Sigmoid colon (tissue), 7 donors: ENCODE measurements around the gene S100A6. TPM values are rescaled to one million over a fixed set of nuclear protein-coding genes. Genes with fewer than 3 reads are reported as not detected.

Source experiments
- DNase-seq: peaks from one replicate; pipeline ENCODE4 v3.0.0-alpha.2; 2019
- H3K27ac ChIP-seq, 4 donors: fragments of 200-600 bp; sonication (generic); one replicate each; pipeline ENCODE4 v1.5.1; 2016 to 2019; ENCODE audit warnings: mild to moderate bottlenecking in 1 of 4
- H3K27me3 ChIP-seq, 3 donors: fragments of 200-600 bp; sonication (generic); one replicate each; pipeline ENCODE4 v1.5.1; 2019; ENCODE audit warnings: mild to moderate bottlenecking in 1 of 3
- H3K36me3 ChIP-seq, 4 donors: fragments of 200-600 bp; sonication (generic); one replicate each; pipeline ENCODE4 v1.5.1; 2016 to 2019
- H3K4me1 ChIP-seq, 4 donors: fragments of 200-600 bp; sonication (generic); one replicate each; pipeline ENCODE4 v1.5.1; 2017 to 2019
- H3K4me3 ChIP-seq, 4 donors: fragments of 200-600 bp; sonication (generic); one replicate each; pipeline ENCODE4 v1.5.1; 2017 to 2019; ENCODE audit warnings: mild to moderate bottlenecking in 2 of 4, moderate library complexity in 1 of 4
- H3K9me3 ChIP-seq, 4 donors: fragments of 200-600 bp in 3 of 4; sonication (generic) in 3 of 4; one replicate each; pipeline versions ENCODE4 v1.5.1 to v1.6.1; 2013 to 2019
- EP300 ChIP-seq, 4 donors: sonication (generic); formaldehyde crosslinking; IDR thresholded peaks; one replicate each; pipeline ENCODE4 v1.6.1; 2017; ENCODE audit warnings: antibody characterized with exemption in 4 of 4
- POLR2A ChIP-seq, 2 donors: fragments of 450-650 bp; IDR thresholded peaks; one replicate each; pipeline ENCODE4 v1.6.1; 2016; ENCODE audit warnings: antibody characterized with exemption in 2 of 2, mild to moderate bottlenecking in 2 of 2, moderate library complexity in 2 of 2
- POLR2AphosphoS5 ChIP-seq, 4 donors: sonication (generic); formaldehyde crosslinking; IDR thresholded peaks; one replicate each; pipeline ENCODE4 v1.6.1; 2017; ENCODE audit warnings: antibody characterized with exemption in 4 of 4
- WGBS, 2 donors: extraction: QIAGEN DNeasy Blood & Tissue Kit; methylation state at CpG; one replicate each; pipeline ENCODE4 v1.1.7; 2013; 5-methylcytosine and 5-hydroxymethylcytosine counted together
- intact Hi-C: fragments of 100-400 bp; cut with DNase I; formaldehyde crosslinking; loops from one replicate; pipeline ENCODE4 v1.15.1; 2023
- polyA plus RNA-seq, 3 donors: library from polyadenylated mRNA; stranded (reverse); fragments of 200-250 nt; gene quantifications; one replicate each; pipeline ENCODE4 v1.2.3, GENCODE V29; 2013
- total RNA-seq, 4 donors: library from RNA; depleted of rRNA; stranded (reverse); fragments of >200 nt; gene quantifications; one replicate each; pipeline ENCODE4 v1.1.0, GENCODE V29; 2016
- TF ChIP-seq, protein P1 (sequence below), 4 experiments: fragments of 450-650 bp in 3 of 4; fragments of 200-600 bp in 1 of 4; IDR thresholded peaks; one replicate each; pipeline ENCODE4 v1.5.1; 2016 to 2019; ENCODE audit warnings: antibody characterized with exemption in 4 of 4, mild to moderate bottlenecking in 3 of 4, moderate library complexity in 2 of 4
- donor health status: healthy with polysubstance abuse.
- donor health status: Bipolar disorder and iron deficiency.
- donor health status: healthy.

Gene S100A6
- total and polyA plus RNA-seq, 7 donors, result 445 to 7,223 (median 1,159) TPM

- Histone ChIP-seq H3K27me3 (no peaks in the 10 kb centered on the region), H3K4me3 (no peak overlapping the region), H3K9me3 (no peaks in the 10 kb centered on the region), H3K4me1 (peaks cover 0 to 39% (median 39%) of the 10 kb centered on the region in 4 donors), H3K36me3 (no peaks in the 10 kb centered on the region), H3K27ac (peak overlapping the region in 3 of 4 donors; percentile 3 to 99 (median 18))
- no peak for DNase-seq
- intact Hi-C loops, result no loop called here
- no peak for TF ChIP-seq EP300 (IDR thresholded peaks at IDR 0.05)
- TF ChIP-seq POLR2AphosphoS5 (IDR thresholded peaks at IDR 0.05), result no peak
- TF ChIP-seq, protein P1, sequence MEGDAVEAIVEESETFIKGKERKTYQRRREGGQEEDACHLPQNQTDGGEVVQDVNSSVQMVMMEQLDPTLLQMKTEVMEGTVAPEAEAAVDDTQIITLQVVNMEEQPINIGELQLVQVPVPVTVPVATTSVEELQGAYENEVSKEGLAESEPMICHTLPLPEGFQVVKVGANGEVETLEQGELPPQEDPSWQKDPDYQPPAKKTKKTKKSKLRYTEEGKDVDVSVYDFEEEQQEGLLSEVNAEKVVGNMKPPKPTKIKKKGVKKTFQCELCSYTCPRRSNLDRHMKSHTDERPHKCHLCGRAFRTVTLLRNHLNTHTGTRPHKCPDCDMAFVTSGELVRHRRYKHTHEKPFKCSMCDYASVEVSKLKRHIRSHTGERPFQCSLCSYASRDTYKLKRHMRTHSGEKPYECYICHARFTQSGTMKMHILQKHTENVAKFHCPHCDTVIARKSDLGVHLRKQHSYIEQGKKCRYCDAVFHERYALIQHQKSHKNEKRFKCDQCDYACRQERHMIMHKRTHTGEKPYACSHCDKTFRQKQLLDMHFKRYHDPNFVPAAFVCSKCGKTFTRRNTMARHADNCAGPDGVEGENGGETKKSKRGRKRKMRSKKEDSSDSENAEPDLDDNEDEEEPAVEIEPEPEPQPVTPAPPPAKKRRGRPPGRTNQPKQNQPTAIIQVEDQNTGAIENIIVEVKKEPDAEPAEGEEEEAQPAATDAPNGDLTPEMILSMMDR (IDR thresholded peaks at IDR 0.05), result no peak
- TF ChIP-seq POLR2A (IDR thresholded peaks at IDR 0.05), result no peak
- 23 to 71% methylated on average over 6 of the region's 6 CpGs for WGBS, 2 donors
Observed at GRCh38 chr1:153538315-153538821, 2.6 kb upstream of the S100A6 start.

- TF ChIP-seq, protein P1 (IDR thresholded peaks at IDR 0.05), result no peak
- TF ChIP-seq POLR2AphosphoS5 (IDR thresholded peaks at IDR 0.05) (no peak), POLR2A (IDR thresholded peaks at IDR 0.05) (no peak)
- H3K4me3 ChIP-seq, result no peak overlapping the region
- H3K9me3 ChIP-seq, result no peaks in the 10 kb centered on the region
- no peaks in the 10 kb centered on the region for H3K36me3 ChIP-seq
- peak; percentile 63 for DNase-seq
- peak overlapping the region; percentile 98 to 99 (median 99) for H3K27ac ChIP-seq
- H3K4me1 ChIP-seq, result peaks cover 0 to 41% (median 38%) of the 10 kb centered on the region in 4 donors
- intact Hi-C loops, result no loop called here
- 96 to 98% methylated on average over 6 of the region's 6 CpGs for WGBS, 2 donors
- no peaks in the 10 kb centered on the region for H3K27me3 ChIP-seq
Observed at GRCh38 chr1:153537376-153537730, 1.6 kb upstream of the S100A6 start.

DNA sequence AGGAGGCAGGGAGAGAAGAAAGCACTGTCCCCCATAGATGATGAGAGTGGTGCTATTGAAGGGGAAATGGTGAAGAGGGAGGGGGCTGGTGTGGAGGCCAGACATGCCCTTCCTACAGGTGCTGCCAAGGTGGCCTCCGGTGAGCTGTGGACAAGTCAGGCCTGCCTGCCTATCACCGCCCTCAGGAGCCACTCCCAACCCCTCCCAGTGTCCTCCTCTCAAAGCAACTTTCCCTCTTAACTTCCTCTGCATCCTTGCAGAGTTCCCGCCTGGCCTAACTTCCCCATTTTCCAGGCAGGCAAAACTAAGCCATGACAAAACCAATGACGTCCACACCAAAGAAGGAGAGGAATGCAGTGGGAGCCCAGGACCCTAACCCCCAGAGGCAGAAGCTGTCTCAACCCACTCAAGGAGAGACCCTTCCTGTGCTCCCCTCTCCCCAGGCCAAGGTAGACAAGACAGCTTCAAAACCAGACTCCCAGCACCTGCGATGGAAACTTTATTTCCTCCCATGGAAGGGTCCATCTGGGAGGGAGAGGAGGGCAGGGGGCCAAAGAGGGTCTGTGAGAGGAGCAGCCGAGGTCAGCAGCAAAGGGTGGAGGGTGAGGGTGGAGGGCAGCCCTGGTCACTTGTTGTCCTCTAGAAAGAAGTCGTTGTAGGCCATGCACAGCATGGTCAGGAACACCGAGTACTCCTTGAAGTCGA is 1.0 kb upstream of the S100A6 start:
- intact Hi-C loops, result no loop called here
- Histone ChIP-seq H3K4me1 (peaks cover 0 to 42% (median 38%) of the 10 kb centered on the region in 4 donors), H3K27me3 (no peaks in the 10 kb centered on the region), H3K36me3 (no peaks in the 10 kb centered on the region), H3K27ac (peak overlapping the region; percentile 98 to 99 (median 99)), H3K4me3 (peak overlapping the region; percentile 84 to 92 (median 91)), H3K9me3 (no peaks in the 10 kb centered on the region)
- DNase-seq, result peak; percentile 72
- 55 to 77% methylated on average over 9 of the region's 9 CpGs for WGBS, 2 donors
- no peak for TF ChIP-seq POLR2AphosphoS5 (IDR thresholded peaks at IDR 0.05)
- TF ChIP-seq EP300 (IDR thresholded peaks at IDR 0.05), result no peak
- TF ChIP-seq POLR2A (IDR thresholded peaks at IDR 0.05), result no peak
- TF ChIP-seq, protein P1 (IDR thresholded peaks at IDR 0.05), result no peak

DNA sequence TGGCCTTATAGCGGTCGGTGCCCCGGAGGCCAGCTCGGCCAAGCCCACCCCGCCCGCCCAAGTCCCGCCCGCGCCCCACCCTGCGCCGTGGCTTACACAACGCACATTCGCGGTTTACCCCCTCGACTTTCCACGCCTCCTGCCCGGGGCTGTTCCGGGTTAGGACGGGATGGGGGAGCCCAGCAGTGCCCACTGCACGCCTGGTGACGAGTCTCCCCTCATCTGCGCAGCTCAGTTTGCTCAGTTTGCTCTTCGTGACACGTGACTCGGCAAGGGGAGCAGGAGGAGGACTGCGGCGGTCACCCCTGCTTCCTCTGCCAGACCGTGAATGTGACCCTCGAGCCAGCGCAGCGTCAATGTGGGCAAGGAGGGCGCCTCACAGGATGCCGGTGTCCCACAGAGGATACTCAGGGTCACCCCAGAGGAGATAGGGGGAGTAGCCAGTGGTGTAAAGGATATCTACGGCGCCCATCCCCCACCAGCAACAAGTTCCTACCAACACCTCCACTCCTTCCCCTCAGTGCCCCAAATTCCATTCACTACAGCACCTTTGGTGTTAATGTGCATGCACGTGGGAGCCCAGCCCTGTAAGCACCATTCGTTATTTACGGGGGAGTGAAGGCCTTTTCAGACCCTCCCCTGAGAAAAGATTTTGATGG is 350 bp upstream of the S100A6 start:
- H3K27me3 ChIP-seq, result no peaks in the 10 kb centered on the region
- TF ChIP-seq, protein P1 (IDR thresholded peaks at IDR 0.05), result no peak
- TF ChIP-seq POLR2AphosphoS5 (IDR thresholded peaks at IDR 0.05) (peak; percentile 92 to 98 (median 96)), EP300 (IDR thresholded peaks at IDR 0.05) (no peak), POLR2A (IDR thresholded peaks at IDR 0.05) (peak; percentile 79 to 89)
- intact Hi-C loops, result no loop called here
- peak; percentile 97 for DNase-seq
- WGBS, 2 donors, result 1% methylated on average over 38 of the region's 38 CpGs
- H3K4me3 ChIP-seq, result peak overlapping the region; percentile 84 to 92 (median 91)
- H3K36me3 ChIP-seq, result no peaks in the 10 kb centered on the region
- H3K4me1 ChIP-seq, result peaks cover 0 to 44% (median 38%) of the 10 kb centered on the region in 4 donors
- peak overlapping the region; percentile 98 to 99 (median 99) for H3K27ac ChIP-seq
- no peaks in the 10 kb centered on the region for H3K9me3 ChIP-seq
